Right atrium auricular region (tissue), 2 donors: ENCODE measurements around the gene MAPKAPK2. TPM values are rescaled to one million over a fixed set of nuclear protein-coding genes. Genes with fewer than 3 reads are reported as not detected.

Experiments
- DNase-seq: peaks from one replicate; pipeline ENCODE4 v3.0.0-alpha.2; 2019; ENCODE audit warnings: low spot score
- H3K27ac ChIP-seq, 2 donors: fragments of 200-600 bp; sonication (generic); 1 replicate in 1 of 2; 2 replicates in 1 of 2; pipeline ENCODE4 v1.5.1; 2016 to 2019
- H3K27me3 ChIP-seq, 2 donors: fragments of 200-600 bp; sonication (generic); one replicate each; pipeline versions ENCODE4 v1.5.1 to v1.6.0; 2017 to 2019
- H3K36me3 ChIP-seq: fragments of 200-600 bp; sonication (generic); one replicate; pipeline ENCODE4 v1.5.1; 2016
- H3K4me1 ChIP-seq, 2 donors: fragments of 200-600 bp; sonication (generic); one replicate each; pipeline versions ENCODE4 v1.5.1 to v1.6.0; 2017 to 2019
- H3K4me3 ChIP-seq, 2 donors: fragments of 200-600 bp; sonication (generic); 1 replicate in 1 of 2; 2 replicates in 1 of 2; pipeline ENCODE4 v1.5.1; 2017 to 2019; ENCODE audit warnings: mild to moderate bottlenecking in 1 of 2, moderate library complexity in 1 of 2
- H3K9me3 ChIP-seq, 2 donors: fragments of 200-600 bp; sonication (generic); one replicate each; pipeline ENCODE4 v1.5.1; 2019
- total RNA-seq, 2 donors: library from RNA; depleted of rRNA; stranded (reverse); fragments of >200 nt; gene quantifications; one replicate each; pipeline ENCODE4 v1.1.0, GENCODE V29; 2016
- TF ChIP-seq, protein P1 (sequence below), 2 donors: fragments of 200-600 bp; sonication (generic); IDR thresholded peaks; one replicate each; pipeline ENCODE4 v1.5.1; 2019; ENCODE audit warnings: antibody characterized with exemption in 2 of 2

Gene MAPKAPK2
- total RNA-seq, 2 donors from 2014 or later, result 136 to 158 TPM

DNA sequence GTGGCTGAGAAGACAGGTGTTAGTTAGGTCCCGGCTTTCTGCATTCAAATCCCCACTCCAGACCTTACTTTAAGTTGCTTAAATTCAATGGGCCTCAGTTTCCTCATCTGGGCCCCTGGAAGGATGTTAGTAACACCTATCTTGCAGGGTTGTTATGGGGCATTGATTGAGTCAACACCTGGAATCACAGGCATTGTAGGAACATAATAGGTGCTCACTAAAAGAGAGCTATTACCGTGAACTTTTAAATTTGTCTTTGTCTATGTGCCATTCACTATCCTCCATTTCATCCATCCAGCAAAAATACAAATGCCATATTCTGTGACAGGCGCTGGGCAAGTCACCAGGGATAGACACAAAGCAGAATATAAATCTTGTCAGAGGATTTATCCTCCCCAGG is 10.5 kb upstream of the MAPKAPK2 start:
- no peaks in the 10 kb centered on the region for H3K36me3 ChIP-seq
- H3K9me3 ChIP-seq, result no peaks in the 10 kb centered on the region
- TF ChIP-seq, protein P1, sequence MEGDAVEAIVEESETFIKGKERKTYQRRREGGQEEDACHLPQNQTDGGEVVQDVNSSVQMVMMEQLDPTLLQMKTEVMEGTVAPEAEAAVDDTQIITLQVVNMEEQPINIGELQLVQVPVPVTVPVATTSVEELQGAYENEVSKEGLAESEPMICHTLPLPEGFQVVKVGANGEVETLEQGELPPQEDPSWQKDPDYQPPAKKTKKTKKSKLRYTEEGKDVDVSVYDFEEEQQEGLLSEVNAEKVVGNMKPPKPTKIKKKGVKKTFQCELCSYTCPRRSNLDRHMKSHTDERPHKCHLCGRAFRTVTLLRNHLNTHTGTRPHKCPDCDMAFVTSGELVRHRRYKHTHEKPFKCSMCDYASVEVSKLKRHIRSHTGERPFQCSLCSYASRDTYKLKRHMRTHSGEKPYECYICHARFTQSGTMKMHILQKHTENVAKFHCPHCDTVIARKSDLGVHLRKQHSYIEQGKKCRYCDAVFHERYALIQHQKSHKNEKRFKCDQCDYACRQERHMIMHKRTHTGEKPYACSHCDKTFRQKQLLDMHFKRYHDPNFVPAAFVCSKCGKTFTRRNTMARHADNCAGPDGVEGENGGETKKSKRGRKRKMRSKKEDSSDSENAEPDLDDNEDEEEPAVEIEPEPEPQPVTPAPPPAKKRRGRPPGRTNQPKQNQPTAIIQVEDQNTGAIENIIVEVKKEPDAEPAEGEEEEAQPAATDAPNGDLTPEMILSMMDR (IDR thresholded peaks at IDR 0.05), result no peak
- H3K4me3 ChIP-seq, result no peak overlapping the region
- H3K27ac ChIP-seq, result peak overlapping the region; percentile 45 to 77
- no peak for DNase-seq
- H3K4me1 ChIP-seq, result peaks cover 0 to 41% of the 10 kb centered on the region in 2 donors
- H3K27me3 ChIP-seq, result no peaks in the 10 kb centered on the region

DNA sequence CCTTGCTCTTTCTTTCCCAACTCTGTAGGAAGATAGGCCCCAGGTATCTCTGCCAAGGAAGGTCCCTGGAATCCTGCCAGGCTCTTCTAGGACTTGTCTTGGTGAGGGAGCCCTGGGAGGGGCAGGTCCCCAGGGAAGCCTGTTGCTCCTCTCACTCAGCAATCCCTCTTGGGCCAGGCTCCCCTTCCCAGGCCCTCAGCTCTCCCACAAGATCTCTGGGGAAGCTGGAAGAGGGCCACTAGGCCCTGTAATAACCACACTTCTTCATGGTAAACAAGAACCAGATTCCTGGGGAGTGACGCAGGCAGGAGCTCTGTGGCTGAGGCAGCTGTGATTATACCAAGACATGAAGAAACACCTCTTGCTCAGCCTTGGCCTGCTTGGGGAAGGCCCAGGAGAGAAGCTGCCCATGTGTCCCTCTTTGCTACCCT is 9.9 kb upstream of the MAPKAPK2 start:
- TF ChIP-seq, protein P1 (IDR thresholded peaks at IDR 0.05), result no peak
- no peak for DNase-seq
- H3K9me3 ChIP-seq, result no peaks in the 10 kb centered on the region
- peaks cover 0 to 42% of the 10 kb centered on the region in 2 donors for H3K4me1 ChIP-seq
- peak overlapping the region; percentile 45 to 77 for H3K27ac ChIP-seq
- H3K27me3 ChIP-seq, result no peaks in the 10 kb centered on the region
- no peak overlapping the region for H3K4me3 ChIP-seq
- no peaks in the 10 kb centered on the region for H3K36me3 ChIP-seq

DNA sequence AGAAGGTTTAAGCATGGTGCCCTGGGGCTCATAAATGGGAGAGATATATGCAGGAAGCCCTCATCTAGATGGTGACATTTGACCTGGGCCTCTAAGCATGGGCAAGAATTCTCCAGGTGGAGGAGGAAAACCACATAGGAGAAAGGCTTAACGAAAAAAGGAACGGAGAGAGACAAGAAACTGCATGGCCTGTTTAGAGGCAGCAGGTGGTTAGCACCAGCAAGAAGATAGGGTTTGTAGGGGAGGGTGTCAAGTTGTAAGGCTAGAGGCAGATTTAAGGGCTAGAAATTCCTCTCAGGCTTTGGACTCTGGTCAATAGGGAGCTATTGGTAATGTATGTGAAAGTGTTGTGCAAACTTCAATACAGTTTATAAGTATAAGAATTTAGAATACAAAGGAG is 8.2 kb upstream of the MAPKAPK2 start:
- no peaks in the 10 kb centered on the region for H3K27me3 ChIP-seq
- H3K27ac ChIP-seq, result no peak overlapping the region
- no peak for DNase-seq
- TF ChIP-seq, protein P1 (IDR thresholded peaks at IDR 0.05), result no peak
- no peaks in the 10 kb centered on the region for H3K9me3 ChIP-seq
- no peaks in the 10 kb centered on the region for H3K36me3 ChIP-seq
- H3K4me3 ChIP-seq, result no peak overlapping the region
- peaks cover 0 to 47% of the 10 kb centered on the region in 2 donors for H3K4me1 ChIP-seq

DNA sequence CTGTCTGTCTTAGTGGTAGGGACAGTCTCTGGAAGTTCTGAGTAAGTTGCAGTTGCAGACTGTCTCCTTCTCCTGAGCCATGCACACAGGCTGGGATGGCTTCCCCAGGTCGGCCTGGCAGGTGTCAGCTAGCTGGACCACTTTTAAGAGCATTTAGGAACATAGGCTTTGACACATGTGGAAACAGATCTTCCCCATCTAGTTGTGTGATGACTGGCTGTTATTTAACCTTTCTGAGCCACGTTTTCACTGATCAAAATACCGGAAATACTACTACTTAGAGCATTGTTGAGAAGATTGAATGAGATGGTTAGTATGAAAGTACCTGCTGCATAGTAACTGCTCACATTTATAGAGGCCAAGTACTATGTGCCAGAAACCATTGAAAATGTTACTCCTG is 6.2 kb upstream of the MAPKAPK2 start:
- DNase-seq, result no peak
- peaks cover 0 to 27% of the 10 kb centered on the region in 2 donors for H3K4me1 ChIP-seq
- H3K27me3 ChIP-seq, result no peaks in the 10 kb centered on the region
- TF ChIP-seq, protein P1 (IDR thresholded peaks at IDR 0.05), result no peak
- H3K27ac ChIP-seq, result no peak overlapping the region
- no peaks in the 10 kb centered on the region for H3K36me3 ChIP-seq
- no peaks in the 10 kb centered on the region for H3K9me3 ChIP-seq
- H3K4me3 ChIP-seq, result no peak overlapping the region

DNA sequence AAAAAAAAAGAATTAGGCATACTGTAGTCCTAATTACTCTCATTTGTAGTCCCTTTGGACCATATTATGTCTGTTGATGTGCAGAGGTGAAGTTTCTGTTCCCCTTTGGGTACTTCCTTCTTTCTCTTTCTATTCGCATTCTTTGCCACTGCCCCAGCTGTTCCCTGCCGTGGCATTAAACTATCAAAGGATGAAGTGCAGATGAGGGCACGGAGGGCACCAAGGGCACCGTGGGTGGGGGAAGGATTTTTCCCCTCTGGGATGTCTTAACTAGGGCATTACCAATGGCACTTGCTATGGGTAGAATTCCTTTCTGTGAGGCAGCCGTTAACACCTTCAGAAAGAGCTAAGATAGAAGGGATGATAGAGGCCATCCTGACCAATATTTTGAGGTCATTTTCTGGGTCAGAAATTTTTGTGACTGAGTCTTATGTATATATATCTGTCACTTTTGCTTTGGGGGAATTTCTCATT is 4.9 kb upstream of the MAPKAPK2 start:
- H3K9me3 ChIP-seq, result no peaks in the 10 kb centered on the region
- H3K27me3 ChIP-seq, result no peaks in the 10 kb centered on the region
- H3K4me1 ChIP-seq, result peaks cover 0 to 18% of the 10 kb centered on the region in 2 donors
- no peak overlapping the region for H3K27ac ChIP-seq
- H3K4me3 ChIP-seq, result no peak overlapping the region
- no peaks in the 10 kb centered on the region for H3K36me3 ChIP-seq
- TF ChIP-seq, protein P1 (IDR thresholded peaks at IDR 0.05), result no peak
- no peak for DNase-seq

DNA sequence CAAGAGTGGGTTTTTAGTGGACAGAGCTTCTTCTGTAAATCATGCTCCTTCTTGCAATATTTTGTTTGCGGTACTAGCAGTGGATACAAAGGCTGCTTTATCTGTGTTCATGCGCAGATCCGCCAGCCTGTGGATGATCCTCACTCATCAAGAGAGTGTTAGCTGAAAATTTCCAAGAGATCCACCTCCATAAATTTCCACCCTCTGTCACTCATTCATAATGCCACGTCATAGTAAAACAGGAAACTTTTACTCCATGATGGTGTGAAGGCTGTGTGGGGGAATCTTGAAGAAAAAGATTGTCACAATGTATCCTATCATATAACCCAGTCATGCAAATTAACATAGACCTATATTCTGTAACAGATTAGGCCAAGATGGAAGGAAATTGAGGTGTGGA is 4.4 kb upstream of the MAPKAPK2 start:
- Histone ChIP-seq H3K9me3 (no peaks in the 10 kb centered on the region), H3K27me3 (no peaks in the 10 kb centered on the region), H3K36me3 (no peaks in the 10 kb centered on the region), H3K27ac (no peak overlapping the region), H3K4me1 (peaks cover 0 to 12% of the 10 kb centered on the region in 2 donors), H3K4me3 (no peak overlapping the region)
- TF ChIP-seq, protein P1 (IDR thresholded peaks at IDR 0.05), result no peak
- no peak for DNase-seq
